ENCODE results near the gene ZSCAN9.

- TF ChIP-seq CTCF (IDR thresholded peaks at IDR 0.05) (no peak), POLR2A (IDR thresholded peaks at IDR 0.05) (no peak)
Observed at GRCh38 chr6:28240471-28240870, 15.4 kb downstream of the ZSCAN9 start.

Data from thyroid gland (tissue), 4 donors.